ENCODE results near the gene RBMS3. TPM values are rescaled to one million over a fixed set of nuclear protein-coding genes. Genes with fewer than 3 reads are reported as not detected.

RBMS3 gene
- total and polyA plus RNA-seq, 2 donors, result 12.8 to 19.9 TPM

- Histone ChIP-seq H3K36me3 (ENCODE audit: control insufficient read depth in 2 of 2, insufficient read depth in 2 of 2, low read length in 1 of 2) (no peaks in the 10 kb centered on the region), H3K4me3 (ENCODE audit: low read length in 2 of 2) (no peak overlapping the region), H3K27ac (ENCODE audit: low read depth in 1 of 2, low read length in 1 of 2) (no peak overlapping the region), H3K4me1 (ENCODE audit: control insufficient read depth in 2 of 2, insufficient read depth in 2 of 2, low read length in 2 of 2) (no peaks in the 10 kb centered on the region), H3K27me3 (ENCODE audit: control insufficient read depth in 2 of 2, insufficient read depth in 1 of 2, low read length in 1 of 2) (no peaks in the 10 kb centered on the region), H3K9me3 (ENCODE audit: control insufficient read depth in 2 of 2, insufficient read depth in 1 of 2, low read length in 1 of 2) (no peaks in the 10 kb centered on the region)
- WGBS, result 77% methylated on average over 2 of the region's 2 CpGs
- DNase-seq (ENCODE audit: low read depth in 6 of 9, low spot score in 9 of 9), result no peak
Measured at GRCh38 chr3:29977360-29977759, 696.5 kb downstream of the RBMS3 start.

- Histone ChIP-seq H3K4me1 (ENCODE audit: control insufficient read depth in 2 of 2, insufficient read depth in 2 of 2, low read length in 2 of 2) (no peaks in the 10 kb centered on the region), H3K27me3 (ENCODE audit: control insufficient read depth in 2 of 2, insufficient read depth in 1 of 2, low read length in 1 of 2) (no peaks in the 10 kb centered on the region), H3K27ac (ENCODE audit: low read depth in 1 of 2, low read length in 1 of 2) (no peak overlapping the region), H3K9me3 (ENCODE audit: control insufficient read depth in 2 of 2, insufficient read depth in 1 of 2, low read length in 1 of 2) (no peaks in the 10 kb centered on the region), H3K4me3 (ENCODE audit: low read length in 2 of 2) (no peak overlapping the region), H3K36me3 (ENCODE audit: control insufficient read depth in 2 of 2, insufficient read depth in 2 of 2, low read length in 1 of 2) (no peaks in the 10 kb centered on the region)
- no peak for DNase-seq (ENCODE audit: low read depth in 6 of 9, low spot score in 9 of 9)
Measured at GRCh38 chr3:29978036-29978435, 697.2 kb downstream of the RBMS3 start.

GRCh38 chr3:29991198-29991597 is 710.3 kb downstream of the RBMS3 start:
- Histone ChIP-seq H3K4me1 (ENCODE audit: control insufficient read depth in 2 of 2, insufficient read depth in 2 of 2, low read length in 2 of 2) (no peaks in the 10 kb centered on the region), H3K36me3 (ENCODE audit: control insufficient read depth in 2 of 2, insufficient read depth in 2 of 2, low read length in 1 of 2) (no peaks in the 10 kb centered on the region), H3K4me3 (ENCODE audit: low read length in 2 of 2) (no peak overlapping the region), H3K27ac (ENCODE audit: low read depth in 1 of 2, low read length in 1 of 2) (no peak overlapping the region), H3K27me3 (ENCODE audit: control insufficient read depth in 2 of 2, insufficient read depth in 1 of 2, low read length in 1 of 2) (no peaks in the 10 kb centered on the region), H3K9me3 (ENCODE audit: control insufficient read depth in 2 of 2, insufficient read depth in 1 of 2, low read length in 1 of 2) (no peaks in the 10 kb centered on the region)
- DNase-seq (ENCODE audit: low read depth in 6 of 9, low spot score in 9 of 9), result no peak

- Histone ChIP-seq H3K9me3 (ENCODE audit: control insufficient read depth in 2 of 2, insufficient read depth in 1 of 2, low read length in 1 of 2) (no peaks in the 10 kb centered on the region), H3K27me3 (ENCODE audit: control insufficient read depth in 2 of 2, insufficient read depth in 1 of 2, low read length in 1 of 2) (no peaks in the 10 kb centered on the region), H3K4me3 (ENCODE audit: low read length in 2 of 2) (no peak overlapping the region), H3K36me3 (ENCODE audit: control insufficient read depth in 2 of 2, insufficient read depth in 2 of 2, low read length in 1 of 2) (no peaks in the 10 kb centered on the region), H3K27ac (ENCODE audit: low read depth in 1 of 2, low read length in 1 of 2) (no peak overlapping the region), H3K4me1 (ENCODE audit: control insufficient read depth in 2 of 2, insufficient read depth in 2 of 2, low read length in 2 of 2) (no peaks in the 10 kb centered on the region)
- WGBS, result 98% methylated on average over 1 of the region's 1 CpG
- no peak for DNase-seq (ENCODE audit: low read depth in 6 of 9, low spot score in 9 of 9)
Measured at GRCh38 chr3:30002797-30003196, 721.9 kb downstream of the RBMS3 start.

- DNase-seq (ENCODE audit: low read depth in 6 of 9, low spot score in 9 of 9), result no peak
- no peaks in the 10 kb centered on the region for H3K27me3 ChIP-seq (ENCODE audit: control insufficient read depth in 2 of 2, insufficient read depth in 1 of 2, low read length in 1 of 2)
- no peaks in the 10 kb centered on the region for H3K9me3 ChIP-seq (ENCODE audit: control insufficient read depth in 2 of 2, insufficient read depth in 1 of 2, low read length in 1 of 2)
- H3K27ac ChIP-seq (ENCODE audit: low read depth in 1 of 2, low read length in 1 of 2), result no peak overlapping the region
- H3K4me1 ChIP-seq (ENCODE audit: control insufficient read depth in 2 of 2, insufficient read depth in 2 of 2, low read length in 2 of 2), result no peaks in the 10 kb centered on the region
- 95% methylated on average over 1 of the region's 1 CpG for WGBS
- H3K4me3 ChIP-seq (ENCODE audit: low read length in 2 of 2), result no peak overlapping the region
- no peaks in the 10 kb centered on the region for H3K36me3 ChIP-seq (ENCODE audit: control insufficient read depth in 2 of 2, insufficient read depth in 2 of 2, low read length in 1 of 2)
Measured at GRCh38 chr3:30003741-30004140, 722.9 kb downstream of the RBMS3 start.

- Histone ChIP-seq H3K9me3 (ENCODE audit: control insufficient read depth in 2 of 2, insufficient read depth in 1 of 2, low read length in 1 of 2) (no peaks in the 10 kb centered on the region), H3K27ac (ENCODE audit: low read depth in 1 of 2, low read length in 1 of 2) (no peak overlapping the region), H3K36me3 (ENCODE audit: control insufficient read depth in 2 of 2, insufficient read depth in 2 of 2, low read length in 1 of 2) (no peaks in the 10 kb centered on the region), H3K4me1 (ENCODE audit: control insufficient read depth in 2 of 2, insufficient read depth in 2 of 2, low read length in 2 of 2) (no peaks in the 10 kb centered on the region), H3K27me3 (ENCODE audit: control insufficient read depth in 2 of 2, insufficient read depth in 1 of 2, low read length in 1 of 2) (no peaks in the 10 kb centered on the region), H3K4me3 (ENCODE audit: low read length in 2 of 2) (no peak overlapping the region)
- WGBS, result 97% methylated on average over 3 of the region's 3 CpGs
- DNase-seq (ENCODE audit: low read depth in 6 of 9, low spot score in 9 of 9), result no peak
Measured at GRCh38 chr3:30004481-30004880, 723.6 kb downstream of the RBMS3 start.

GRCh38 chr3:30006111-30006510 is 725.2 kb downstream of the RBMS3 start:
- H3K4me3 ChIP-seq (ENCODE audit: low read length in 2 of 2), result no peak overlapping the region
- WGBS, result 98% methylated on average over 1 of the region's 1 CpG
- no peak overlapping the region for H3K27ac ChIP-seq (ENCODE audit: low read depth in 1 of 2, low read length in 1 of 2)

GRCh38 chr3:30007668-30008067 is 726.8 kb downstream of the RBMS3 start:
- Histone ChIP-seq H3K9me3 (ENCODE audit: control insufficient read depth in 2 of 2, insufficient read depth in 1 of 2, low read length in 1 of 2) (no peaks in the 10 kb centered on the region), H3K4me1 (ENCODE audit: control insufficient read depth in 2 of 2, insufficient read depth in 2 of 2, low read length in 2 of 2) (no peaks in the 10 kb centered on the region), H3K36me3 (ENCODE audit: control insufficient read depth in 2 of 2, insufficient read depth in 2 of 2, low read length in 1 of 2) (no peaks in the 10 kb centered on the region), H3K4me3 (ENCODE audit: low read length in 2 of 2) (no peak overlapping the region), H3K27ac (ENCODE audit: low read depth in 1 of 2, low read length in 1 of 2) (no peak overlapping the region), H3K27me3 (ENCODE audit: control insufficient read depth in 2 of 2, insufficient read depth in 1 of 2, low read length in 1 of 2) (no peaks in the 10 kb centered on the region)
- 90% methylated on average over 1 of the region's 1 CpG for WGBS
- no peak for DNase-seq (ENCODE audit: low read depth in 6 of 9, low spot score in 9 of 9)

More at GRCh38 chr3:30006111-30006510, 725.2 kb downstream of the RBMS3 start:
- no peaks in the 10 kb centered on the region for H3K9me3 ChIP-seq (ENCODE audit: control insufficient read depth in 2 of 2, insufficient read depth in 1 of 2, low read length in 1 of 2)
- H3K27me3 ChIP-seq (ENCODE audit: control insufficient read depth in 2 of 2, insufficient read depth in 1 of 2, low read length in 1 of 2), result no peaks in the 10 kb centered on the region
- DNase-seq (ENCODE audit: low read depth in 6 of 9, low spot score in 9 of 9), result no peak
- no peaks in the 10 kb centered on the region for H3K4me1 ChIP-seq (ENCODE audit: control insufficient read depth in 2 of 2, insufficient read depth in 2 of 2, low read length in 2 of 2)
- no peaks in the 10 kb centered on the region for H3K36me3 ChIP-seq (ENCODE audit: control insufficient read depth in 2 of 2, insufficient read depth in 2 of 2, low read length in 1 of 2)

GRCh38 chr3:30011237-30011803 is 730.4 kb downstream of the RBMS3 start:
- no peak for DNase-seq (ENCODE audit: low read depth in 6 of 9, low spot score in 9 of 9)
- Histone ChIP-seq H3K4me3 (ENCODE audit: low read length in 2 of 2) (no peak overlapping the region), H3K4me1 (ENCODE audit: control insufficient read depth in 2 of 2, insufficient read depth in 2 of 2, low read length in 2 of 2) (no peaks in the 10 kb centered on the region), H3K27ac (ENCODE audit: low read depth in 1 of 2, low read length in 1 of 2) (no peak overlapping the region), H3K9me3 (ENCODE audit: control insufficient read depth in 2 of 2, insufficient read depth in 1 of 2, low read length in 1 of 2) (no peaks in the 10 kb centered on the region), H3K36me3 (ENCODE audit: control insufficient read depth in 2 of 2, insufficient read depth in 2 of 2, low read length in 1 of 2) (no peaks in the 10 kb centered on the region), H3K27me3 (ENCODE audit: control insufficient read depth in 2 of 2, insufficient read depth in 1 of 2, low read length in 1 of 2) (no peaks in the 10 kb centered on the region)
- WGBS, result 93% methylated on average over 4 of the region's 4 CpGs
